HG03460 (cell line): ENCODE results near the gene DDX47.
"Not testable (repeated sequence)": the region's sequence is repeated elsewhere in the genome, so short reads cannot be mapped to it uniquely, and the experiment has no call there.

Experiments
- ATAC-seq: cut with Tn5 transposase; IDR thresholded peaks from one replicate; pipeline ENCODE4 v1.9.1; 2021; ENCODE audit not compliant: unreplicated experiment

Gene DDX47

DNA sequence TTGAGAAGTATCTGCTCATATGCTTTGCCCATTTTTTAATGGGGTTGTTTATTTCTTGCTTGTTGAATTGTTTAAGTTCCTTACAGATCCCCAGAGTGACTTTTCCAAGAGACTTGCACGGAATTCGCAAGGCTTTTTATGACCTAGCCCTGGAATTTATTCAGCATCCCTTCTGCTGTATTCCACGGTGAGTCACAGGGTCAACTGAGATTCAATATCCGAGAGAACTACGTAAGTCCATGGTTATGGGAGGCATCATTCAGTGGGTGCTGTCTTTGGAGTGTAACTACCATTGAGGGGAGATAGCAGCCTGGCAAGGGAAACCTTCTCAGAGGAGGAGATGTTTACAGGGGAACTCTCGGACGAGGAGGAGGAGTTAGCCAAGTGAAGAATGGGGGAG, 57.3 kb downstream of the DDX47 start:
- ATAC-seq, result no peak

GRCh38 chr12:12871587-12872138, 58.5 kb downstream of the DDX47 start:
- no peak for ATAC-seq

- no peak for ATAC-seq
Measured at GRCh38 chr12:12872139-12872933, 59.2 kb downstream of the DDX47 start.

DNA sequence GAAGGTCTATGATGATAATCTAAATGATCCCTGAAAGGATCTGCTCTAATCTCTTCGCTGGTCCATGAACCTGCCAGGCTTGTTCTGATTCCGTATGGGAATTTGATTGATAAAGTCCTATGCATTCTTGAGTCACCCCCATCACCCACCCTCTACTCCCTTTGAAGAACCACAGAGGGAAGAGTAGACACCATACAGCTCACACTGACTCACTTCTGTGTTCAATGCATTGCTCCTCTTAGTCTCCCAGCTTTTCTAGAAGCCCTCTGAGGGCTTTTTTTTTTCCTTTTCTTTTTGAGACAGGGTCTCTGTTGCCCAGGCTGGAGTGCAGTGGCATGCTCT, 59.8 kb downstream of the DDX47 start:
- ATAC-seq, result no peak

GRCh38 chr12:12874029-12874428, 60.9 kb downstream of the DDX47 start:
- ATAC-seq, result no peak

DNA sequence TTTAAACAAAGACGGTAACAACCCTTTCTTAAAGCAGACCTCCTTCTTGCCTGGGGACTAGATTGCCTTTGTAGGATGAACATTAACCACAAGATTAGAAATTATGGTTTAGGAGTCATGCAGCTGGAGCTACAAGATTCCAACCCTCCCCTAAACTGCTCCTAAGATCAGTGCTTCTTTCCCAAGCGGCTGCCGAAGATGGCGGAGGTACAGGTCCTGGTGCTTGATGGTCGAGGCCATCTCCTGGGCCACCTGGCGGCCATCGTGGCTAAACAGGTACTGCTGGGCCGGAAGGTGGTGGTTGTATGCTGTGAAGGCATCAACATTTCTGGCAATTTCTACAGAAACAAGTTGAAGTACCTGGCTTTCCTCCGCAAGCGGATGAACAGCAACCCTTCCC, 62.2 kb downstream of the DDX47 start:
- not testable (repeated sequence) for ATAC-seq

- ATAC-seq, result no peak
Measured at GRCh38 chr12:12877153-12877768, 64.1 kb downstream of the DDX47 start.

DNA sequence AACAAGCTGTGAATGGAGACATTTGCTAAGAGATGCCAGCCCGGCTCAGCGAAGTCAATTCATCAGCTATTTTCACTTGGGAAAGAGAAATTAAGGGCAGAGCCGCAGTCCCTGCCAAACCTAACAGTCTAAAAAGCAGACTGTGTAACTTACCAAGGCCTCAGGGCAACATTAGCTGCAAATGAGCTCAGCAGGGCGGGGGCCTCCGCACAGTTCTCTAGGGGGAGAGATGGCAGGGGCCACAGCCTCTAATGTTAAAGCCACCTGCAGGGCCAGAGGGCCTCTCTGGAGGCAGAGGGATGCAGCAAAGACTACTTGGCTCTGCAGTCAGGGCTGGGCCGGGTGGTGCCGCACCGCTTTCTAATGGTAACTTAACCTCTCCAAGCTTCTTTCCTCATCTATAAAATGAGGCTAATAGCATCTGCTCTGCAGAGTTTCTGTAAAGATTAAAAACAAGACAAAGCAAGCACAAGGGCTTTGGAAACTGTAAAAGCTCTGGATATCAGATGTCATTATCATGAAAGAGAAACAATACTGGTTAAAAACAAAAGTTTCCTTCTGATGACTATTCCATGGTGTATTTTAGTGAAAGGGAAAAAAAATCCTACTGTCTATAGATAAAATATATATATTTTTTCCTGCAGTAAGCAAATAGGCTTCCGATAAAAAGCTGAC, 64.8 kb downstream of the DDX47 start:
- no peak for ATAC-seq
